Testis (tissue), 2 donors: ENCODE results near the gene FARP1.

Source experiments
- CTCF ChIP-seq, 3 experiments: fragments of 450-650 bp in 2 of 3; fragments of 200-600 bp in 1 of 3; sonication (generic) in 1 of 3; IDR thresholded peaks; one replicate each; pipeline ENCODE4 v1.5.1; 2016 to 2019; ENCODE audit warnings: antibody characterized with exemption in 3 of 3, mild to moderate bottlenecking in 2 of 3, moderate library complexity in 1 of 3
- POLR2A ChIP-seq: fragments of 450-650 bp; IDR thresholded peaks from one replicate; pipeline ENCODE4 v1.6.1; 2017; ENCODE audit warnings: antibody characterized with exemption, mild to moderate bottlenecking, moderate library complexity

GRCh38 chr13:98503175-98504028 is 360.5 kb downstream of the FARP1 start:
- TF ChIP-seq CTCF (IDR thresholded peaks at IDR 0.05) (no peak), POLR2A (no peak)
